GM12878 (cell line): ENCODE data around the gene TH. TPM values are rescaled to one million over a fixed set of nuclear protein-coding genes. Genes with fewer than 3 reads are reported as not detected.

ENCODE experiments used
- ATAC-seq: fragments of 200-7000 bp; cut with Tn5 transposase; 3 replicates; pipeline ENCODE4 v1.9.1; 2020; ENCODE audit warnings: mild to moderate bottlenecking, moderate library complexity
- BruUV-seq: library from RNA; stranded (reverse); fragments of 400-500 nt; replicated peaks from 2 replicates; lab custom pipeline; 2021; lab: Mats Ljungman, UMichigan
- CTCF ChIA-PET: fragments of 300-600 bp; sonication (Branson Sonifier 250); formaldehyde crosslinking; extraction: SDS; loops from one replicate; lab custom pipeline; 2021; ENCODE audit warnings: inconsistent platforms; lab: Yijun Ruan, JAX
- POLR2A ChIA-PET: fragments of 350-600 bp; formaldehyde crosslinking; extraction: SDS; loops from one replicate; lab custom pipeline; 2021; ENCODE audit warnings: inconsistent platforms; lab: Charles Lee
- RAD21 ChIA-PET: fragments of 300-600 bp; sonication (Branson Sonifier 250); formaldehyde crosslinking; loops from one replicate; lab custom pipeline; 2023; ENCODE audit warnings: antibody characterized with exemption; ENCODE audit not compliant: unreplicated experiment; lab: Charles Lee
- SMC1A ChIA-PET: fragments of 300-600 bp; sonication (Branson Sonifier 250); formaldehyde crosslinking; loops from one replicate; lab custom pipeline; 2023; ENCODE audit not compliant: unreplicated experiment, uncharacterized antibody; lab: Charles Lee
- DNase-seq: peaks from one replicate; pipeline ENCODE4 v3.0.0-alpha.2; 2011; ENCODE audit warnings: low read depth, low spot score
- FAIRE-seq: peaks from 3 replicates; lab custom pipeline; 2011; peaks lifted over from hg19 to GRCh38; lab: Jason Lieb, UNC
- H2AFZ ChIP-seq: 2 replicates; pipeline ENCODE4 v1.6.0; 2011; ENCODE audit warnings: low read depth, low read length, control low read depth; ENCODE audit not compliant: control insufficient read depth
- H3K27ac ChIP-seq: 2 replicates; pipeline ENCODE4 v1.5.1; 2011; ENCODE audit warnings: control low read depth; ENCODE audit not compliant: control insufficient read depth, insufficient read depth
- H3K27me3 ChIP-seq, 2 experiments: replicated peaks in 1 of 2; 2 replicates each; pipeline versions ENCODE4 v1.6.0 to v1.6.1; 2011; ENCODE audit warnings: low read length in 1 of 2; ENCODE audit not compliant: control insufficient read depth in 2 of 2, insufficient read depth in 2 of 2
- H3K36me3 ChIP-seq, 2 experiments: 2 replicates each; pipeline ENCODE4 v1.5.1; 2011; ENCODE audit warnings: low read length in 1 of 2; ENCODE audit not compliant: control insufficient read depth in 2 of 2, insufficient read depth in 2 of 2
- H3K4me1 ChIP-seq: 2 replicates; pipeline ENCODE4 v1.6.1; 2011; ENCODE audit warnings: mild to moderate bottlenecking, low read length, moderate library complexity, mixed read lengths; ENCODE audit not compliant: control insufficient read depth, insufficient read depth
- H3K4me2 ChIP-seq: 2 replicates; pipeline ENCODE4 v1.6.0; 2011; ENCODE audit warnings: control low read depth; ENCODE audit not compliant: control insufficient read depth, insufficient read depth
- H3K4me3 ChIP-seq: fragments of 200-600 bp; sonication (generic); 2 replicates; pipeline ENCODE4 v1.5.1; 2016
- H3K79me2 ChIP-seq: 2 replicates; pipeline ENCODE4 v1.6.0; 2011; ENCODE audit warnings: low read length; ENCODE audit not compliant: control insufficient read depth, insufficient read depth
- H3K9ac ChIP-seq: 2 replicates; pipeline ENCODE4 v1.8.0; 2011; ENCODE audit warnings: low read length, control low read depth, mixed read lengths; ENCODE audit not compliant: control insufficient read depth, insufficient read depth
- H3K9me3 ChIP-seq: replicated peaks from 3 replicates; pipeline ENCODE4 v1.5.1; 2011; ENCODE audit warnings: mild to moderate bottlenecking, low read length; ENCODE audit not compliant: control insufficient read depth, insufficient read depth
- H4K20me1 ChIP-seq: 2 replicates; pipeline ENCODE4 v1.6.0; 2011; ENCODE audit not compliant: control insufficient read depth, insufficient read depth
- BACH1 ChIP-seq: fragments of 450-650 bp; IDR thresholded peaks from 2 replicates; pipeline ENCODE4 v1.6.1; 2017; ENCODE audit warnings: mild to moderate bottlenecking, borderline replicate concordance
- CREB1 ChIP-seq: IDR thresholded peaks from 2 replicates; pipeline ENCODE4 v1.6.1; 2012; ENCODE audit warnings: low read depth, mild to moderate bottlenecking, inconsistent platforms
- CREM ChIP-seq: IDR thresholded peaks from 2 replicates; pipeline ENCODE4 v1.6.1; 2014; ENCODE audit warnings: antibody characterized with exemption, low read depth
- ESRRA ChIP-seq: IDR thresholded peaks from 2 replicates; pipeline ENCODE4 v1.6.1; 2012; ENCODE audit warnings: mild to moderate bottlenecking, low read length, improper control_type of control experiment
- ETV6 ChIP-seq, 2 experiments: fragments of 450-650 bp in 1 of 2; IDR thresholded peaks in 1 of 2; conservative IDR thresholded peaks in 1 of 2; 2 replicates each; pipeline ENCODE4 v1.6.1; 2014; ENCODE audit warnings: antibody characterized with exemption in 1 of 2, borderline replicate concordance in 1 of 2, low read depth in 1 of 2, mild to moderate bottlenecking in 1 of 2, moderate library complexity in 1 of 2
- NFYA ChIP-seq: IDR thresholded peaks from 2 replicates; pipeline ENCODE4 v1.6.1; 2011; ENCODE audit warnings: low read depth, mild to moderate bottlenecking, low read length, improper control_type of control experiment, borderline replicate concordance
- NR2C1 ChIP-seq: fragments of 450-650 bp; IDR thresholded peaks from 2 replicates; pipeline ENCODE4 v1.6.1; 2017; ENCODE audit warnings: antibody characterized with exemption, mild to moderate bottlenecking, moderate library complexity
- RBBP5 ChIP-seq: fragments of 200-600 bp; sonication (generic); conservative IDR thresholded peaks from 2 replicates; pipeline ENCODE4 v1.6.1; 2016
- RCOR1 ChIP-seq: conservative IDR thresholded peaks from 2 replicates; pipeline ENCODE4 v1.6.1; 2012; ENCODE audit warnings: low read depth, low read length, improper control_type of control experiment
- RELA ChIP-seq: fragments of 450-650 bp; IDR thresholded peaks from 2 replicates; pipeline ENCODE4 v1.8.0; 2014; ENCODE audit warnings: borderline replicate concordance; ENCODE audit not compliant: partially characterized antibody
- SMAD1 ChIP-seq: fragments of 450-650 bp; IDR thresholded peaks from 2 replicates; pipeline ENCODE4 v1.6.1; 2018; ENCODE audit warnings: mild to moderate bottlenecking, low read depth; ENCODE audit not compliant: partially characterized antibody
- STAT1 ChIP-seq: fragments of 450-650 bp; conservative IDR thresholded peaks from 2 replicates; pipeline ENCODE4 v1.6.1; 2014; ENCODE audit warnings: antibody characterized with exemption, mild to moderate bottlenecking
- STAT3 ChIP-seq: IDR thresholded peaks from 2 replicates; pipeline ENCODE4 v1.6.1; 2011; ENCODE audit warnings: low read depth, low read length, improper control_type of control experiment
- TARDBP ChIP-seq: IDR thresholded peaks from 2 replicates; pipeline ENCODE4 v1.6.1; 2016; ENCODE audit warnings: borderline replicate concordance
- TBL1XR1 ChIP-seq: IDR thresholded peaks from 2 replicates; pipeline ENCODE4 v1.6.1; 2012; ENCODE audit warnings: low read depth, low read length, improper control_type of control experiment
- ZBED1 ChIP-seq: IDR thresholded peaks from 2 replicates; pipeline ENCODE4 v1.6.1; 2016; ENCODE audit warnings: borderline replicate concordance
- ZNF207 ChIP-seq: fragments of 450-650 bp; IDR thresholded peaks from 2 replicates; pipeline ENCODE4 v1.6.1; 2014; ENCODE audit warnings: antibody characterized with exemption, mild to moderate bottlenecking, borderline replicate concordance
- WGBS: methylation state at CpG from one replicate; pipeline ENCODE4 v1.1.6; 2016; ENCODE audit warnings: low lambda C conversion rate; ENCODE audit not compliant: insufficient replicate concordance, insufficient coverage; ENCODE audit errors: missing lambda C conversion rate; 5-methylcytosine and 5-hydroxymethylcytosine counted together
- in situ Hi-C: fragments of 300-500 bp; cut with MboI; formaldehyde crosslinking; loops from 9 replicates; pipeline ENCODE4 v1.14.3; 2018; ENCODE audit warnings: mixed read lengths
- intact Hi-C: fragments of 100-400 bp; cut with micrococcal nuclease; formaldehyde crosslinking; loops from one replicate; pipeline ENCODE4 v1.14.2; 2022; ENCODE audit not compliant: unreplicated experiment
- polyA plus RNA-seq, 11 experiments: library from polyadenylated mRNA; depleted of rRNA in 4 of 11; unstranded in 6 of 11; stranded (reverse) in 5 of 11; fragments of >200 nt; fragmentation: Nextera tagmentation in 4 of 11; fragmentation: Illumina TruSeq in 1 of 11; extraction: Ambion mirVana in 4 of 11; extraction: Trizol in 1 of 11; gene quantifications; 1 replicate in 1 of 11; 2 replicates in 10 of 11; pipeline versions ENCODE4 v1.2.1 to v1.2.3, GENCODE V29; 2011 to 2016; ENCODE audit warnings: inconsistent platforms in 2 of 11, missing spikeins in 2 of 11, low read depth in 1 of 11
- total RNA-seq, 4 experiments: library from RNA; depleted of rRNA in 3 of 4; stranded (reverse); fragments of >200 nt in 3 of 4; fragmentation: Illumina TruSeq in 1 of 4; extraction: Trizol in 1 of 4; gene quantifications; 2 replicates each; pipeline versions ENCODE4 v1.2.1 to v1.2.3, GENCODE V29; 2013 to 2021

Gene TH
- total and polyA plus RNA-seq, 10 of the 15 experiments (the other 5 are each of a cell fraction or from before 2014, with no cell fraction given) = not detected

GRCh38 chr11:2155511-2155910, 16.1 kb downstream of the TH start:
- FAIRE-seq (no peak), DNase-seq (no peak), ATAC-seq (no peak)
- no peaks in the 10 kb centered on the region for H3K36me3 ChIP-seq
- no peak overlapping the region for H3K9ac ChIP-seq
- no peak for TF ChIP-seq RBBP5
- no peak for TF ChIP-seq STAT3
- SMC1A ChIA-PET = no interaction called here
- no peak overlapping the region for H2AFZ ChIP-seq
- BruUV-seq = no TSS peak
- intact Hi-C loops = no loop called here
- no peaks in the 10 kb centered on the region for H3K79me2 ChIP-seq
- RAD21 ChIA-PET = no interaction called here
- H3K4me1 ChIP-seq = no peaks in the 10 kb centered on the region
- H3K27me3 ChIP-seq = no peaks in the 10 kb centered on the region
- no peak overlapping the region for H3K4me2 ChIP-seq
- no peak overlapping the region for H3K27ac ChIP-seq
- H3K4me3 ChIP-seq = no peak overlapping the region
- WGBS = 55% methylated on average over 28 of the region's 29 CpGs
- POLR2A ChIA-PET = no interaction called here
- in situ Hi-C loops = no loop called here
- CTCF ChIA-PET = interaction anchor here (1.3 to 7.8 kb wide), 3 partner anchors 118 to 322 kb away, joined by 3 to 180 read pairs (median 5); no protein-coding TSS in a partner anchor
- H4K20me1 ChIP-seq = no peaks in the 10 kb centered on the region
- H3K9me3 ChIP-seq = no peaks in the 10 kb centered on the region

GRCh38 chr11:2154889-2155288, 16.7 kb downstream of the TH start:
- no peak overlapping the region for H2AFZ ChIP-seq
- no peaks in the 10 kb centered on the region for H3K79me2 ChIP-seq
- H3K4me3 ChIP-seq = no peak overlapping the region
- ChIA-PET SMC1A (interaction anchor here (1.3 kb wide), 1 partner anchor 119 kb away, joined by 3 read pairs; no protein-coding TSS in a partner anchor), POLR2A (no interaction called here), RAD21 (interaction anchor here (1.3 to 6.4 kb wide), 2 partner anchors 118 to 461 kb away, joined by 3 to 101 read pairs; no protein-coding TSS in a partner anchor), CTCF (interaction anchor here (1.5 to 7.8 kb wide), 2 partner anchors 117 to 502 kb away, joined by 5 to 180 read pairs; no protein-coding TSS in a partner anchor)
- in situ Hi-C loops = loop anchor here (5.0 kb wide), 2 partner anchors 333 to 458 kb away; partner anchors contain the start of gene KRTAP5-6
- ATAC-seq (no peak), DNase-seq (no peak), FAIRE-seq (no peak)
- no peak overlapping the region for H3K27ac ChIP-seq
- no peaks in the 10 kb centered on the region for H3K4me1 ChIP-seq
- H3K36me3 ChIP-seq = no peaks in the 10 kb centered on the region
- no peaks in the 10 kb centered on the region for H4K20me1 ChIP-seq
- H3K27me3 ChIP-seq = no peaks in the 10 kb centered on the region; a peak in 1 of 4 replicates
- 49% methylated on average over 17 of the region's 17 CpGs for WGBS
- no peak overlapping the region for H3K9ac ChIP-seq
- no TSS peak for BruUV-seq
- no peak overlapping the region for H3K4me2 ChIP-seq
- intact Hi-C loops = no loop called here
- no peaks in the 10 kb centered on the region for H3K9me3 ChIP-seq
- TF ChIP-seq ESRRA = no peak
- no peak for TF ChIP-seq NFYA
- TF ChIP-seq SMAD1 = no peak
- no peak for TF ChIP-seq ZNF207
- no peak for TF ChIP-seq BACH1
- no peak for TF ChIP-seq ETV6 (conservative IDR thresholded peaks at IDR 0.05 in 1 of 2, IDR thresholded peaks at IDR 0.05 in 1 of 2; ENCODE audit: borderline replicate concordance in 1 of 2, low read depth in 1 of 2)
- no peak for TF ChIP-seq CREB1
- TF ChIP-seq NR2C1 = no peak
- TF ChIP-seq TBL1XR1 = no peak
- no peak for TF ChIP-seq RELA
- TF ChIP-seq ZBED1 = no peak
- no peak for TF ChIP-seq RCOR1
- no peak for TF ChIP-seq TARDBP
- no peak for TF ChIP-seq CREM
- no peak for TF ChIP-seq STAT1
